ENCODE measurements around the gene KLHL2.
A peak's percentile ranks its signal among the peaks of the same experiment; 100 is the strongest.

Gene KLHL2

GRCh38 chr4:165185448-165185847 is 21.9 kb upstream of the KLHL2 start:
- H3K9ac ChIP-seq (ENCODE audit: low read length) = no peak overlapping the region
- H3K4me3 ChIP-seq (ENCODE audit: low read length) = no peak overlapping the region
- no peak for DNase-seq (ENCODE audit: low read depth)
- no peaks in the 10 kb centered on the region for H3K9me3 ChIP-seq (ENCODE audit: control insufficient read depth, low read length)
- no peaks in the 10 kb centered on the region for H3K27me3 ChIP-seq (replicated peaks; ENCODE audit: control insufficient read depth, insufficient read depth, low read length)
- no peaks in the 10 kb centered on the region for H3K4me1 ChIP-seq (ENCODE audit: control insufficient read depth, insufficient read depth, low read length)
- H3K36me3 ChIP-seq (ENCODE audit: control insufficient read depth, insufficient read depth, low read length, severe bottlenecking) = no peaks in the 10 kb centered on the region

GRCh38 chr4:165190591-165191347 is 16.6 kb upstream of the KLHL2 start:
- H3K4me1 ChIP-seq (ENCODE audit: control insufficient read depth, insufficient read depth, low read length) = peaks cover 6% of the 10 kb centered on the region
- no peaks in the 10 kb centered on the region for H3K36me3 ChIP-seq (ENCODE audit: control insufficient read depth, insufficient read depth, low read length, severe bottlenecking)
- no peak overlapping the region for H3K4me3 ChIP-seq (ENCODE audit: low read length)
- DNase-seq (ENCODE audit: low read depth) = peak; percentile 26
- H3K9ac ChIP-seq (ENCODE audit: low read length) = no peak overlapping the region
- H3K9me3 ChIP-seq (ENCODE audit: control insufficient read depth, low read length) = no peaks in the 10 kb centered on the region
- H3K27me3 ChIP-seq (replicated peaks; ENCODE audit: control insufficient read depth, insufficient read depth, low read length) = no peaks in the 10 kb centered on the region

- no peaks in the 10 kb centered on the region for H3K27me3 ChIP-seq (replicated peaks; ENCODE audit: control insufficient read depth, insufficient read depth, low read length)
- H3K9me3 ChIP-seq (ENCODE audit: control insufficient read depth, low read length) = no peaks in the 10 kb centered on the region
- H3K4me3 ChIP-seq (ENCODE audit: low read length) = no peak overlapping the region
- H3K9ac ChIP-seq (ENCODE audit: low read length) = no peak overlapping the region
- DNase-seq (ENCODE audit: low read depth) = no peak
- peaks cover 6% of the 10 kb centered on the region for H3K4me1 ChIP-seq (ENCODE audit: control insufficient read depth, insufficient read depth, low read length)
- no peaks in the 10 kb centered on the region for H3K36me3 ChIP-seq (ENCODE audit: control insufficient read depth, insufficient read depth, low read length, severe bottlenecking)
Observed at GRCh38 chr4:165191348-165191656, 16.1 kb upstream of the KLHL2 start.

GRCh38 chr4:165191814-165192499 is 15.4 kb upstream of the KLHL2 start:
- H3K4me1 ChIP-seq (ENCODE audit: control insufficient read depth, insufficient read depth, low read length) = peaks cover 6% of the 10 kb centered on the region
- no peak overlapping the region for H3K4me3 ChIP-seq (ENCODE audit: low read length)
- DNase-seq (ENCODE audit: low read depth) = no peak
- H3K36me3 ChIP-seq (ENCODE audit: control insufficient read depth, insufficient read depth, low read length, severe bottlenecking) = no peaks in the 10 kb centered on the region
- H3K9me3 ChIP-seq (ENCODE audit: control insufficient read depth, low read length) = no peaks in the 10 kb centered on the region
- H3K27me3 ChIP-seq (replicated peaks; ENCODE audit: control insufficient read depth, insufficient read depth, low read length) = no peaks in the 10 kb centered on the region
- no peak overlapping the region for H3K9ac ChIP-seq (ENCODE audit: low read length)

- Histone ChIP-seq H3K4me3 (ENCODE audit: low read length) (no peak overlapping the region), H3K9ac (ENCODE audit: low read length) (no peak overlapping the region), H3K9me3 (ENCODE audit: control insufficient read depth, low read length) (no peaks in the 10 kb centered on the region), H3K27me3 (replicated peaks; ENCODE audit: control insufficient read depth, insufficient read depth, low read length) (no peaks in the 10 kb centered on the region), H3K4me1 (ENCODE audit: control insufficient read depth, insufficient read depth, low read length) (peaks cover 6% of the 10 kb centered on the region), H3K36me3 (ENCODE audit: control insufficient read depth, insufficient read depth, low read length, severe bottlenecking) (no peaks in the 10 kb centered on the region)
- no peak for DNase-seq (ENCODE audit: low read depth)
Observed at GRCh38 chr4:165192500-165192898, 14.9 kb upstream of the KLHL2 start.

- no peak for DNase-seq (ENCODE audit: low read depth)
- H3K36me3 ChIP-seq (ENCODE audit: control insufficient read depth, insufficient read depth, low read length, severe bottlenecking) = no peaks in the 10 kb centered on the region
- no peaks in the 10 kb centered on the region for H3K27me3 ChIP-seq (replicated peaks; ENCODE audit: control insufficient read depth, insufficient read depth, low read length)
- H3K9me3 ChIP-seq (ENCODE audit: control insufficient read depth, low read length) = no peaks in the 10 kb centered on the region
- no peak overlapping the region for H3K9ac ChIP-seq (ENCODE audit: low read length)
- peaks cover 6% of the 10 kb centered on the region for H3K4me1 ChIP-seq (ENCODE audit: control insufficient read depth, insufficient read depth, low read length)
- no peak overlapping the region for H3K4me3 ChIP-seq (ENCODE audit: low read length)
Observed at GRCh38 chr4:165192956-165193355, 14.4 kb upstream of the KLHL2 start.

- H3K4me1 ChIP-seq (ENCODE audit: control insufficient read depth, insufficient read depth, low read length) = peaks cover 6% of the 10 kb centered on the region
- DNase-seq (ENCODE audit: low read depth) = no peak
- no peak overlapping the region for H3K4me3 ChIP-seq (ENCODE audit: low read length)
- no peaks in the 10 kb centered on the region for H3K27me3 ChIP-seq (replicated peaks; ENCODE audit: control insufficient read depth, insufficient read depth, low read length)
- no peaks in the 10 kb centered on the region for H3K36me3 ChIP-seq (ENCODE audit: control insufficient read depth, insufficient read depth, low read length, severe bottlenecking)
- H3K9me3 ChIP-seq (ENCODE audit: control insufficient read depth, low read length) = no peaks in the 10 kb centered on the region
- H3K9ac ChIP-seq (ENCODE audit: low read length) = no peak overlapping the region
Observed at GRCh38 chr4:165194368-165194767, 13.0 kb upstream of the KLHL2 start.

GRCh38 chr4:165198329-165198728 is 9.0 kb upstream of the KLHL2 start:
- no peak for DNase-seq (ENCODE audit: low read depth)
- no peaks in the 10 kb centered on the region for H3K36me3 ChIP-seq (ENCODE audit: control insufficient read depth, insufficient read depth, low read length, severe bottlenecking)

GRCh38 chr4:165199286-165199685 is 8.1 kb upstream of the KLHL2 start:
- Histone ChIP-seq H3K9ac (ENCODE audit: low read length) (no peak overlapping the region), H3K4me1 (ENCODE audit: control insufficient read depth, insufficient read depth, low read length) (peaks cover 21% of the 10 kb centered on the region), H3K27me3 (replicated peaks; ENCODE audit: control insufficient read depth, insufficient read depth, low read length) (no peaks in the 10 kb centered on the region), H3K4me3 (ENCODE audit: low read length) (no peak overlapping the region), H3K36me3 (ENCODE audit: control insufficient read depth, insufficient read depth, low read length, severe bottlenecking) (no peaks in the 10 kb centered on the region), H3K9me3 (ENCODE audit: control insufficient read depth, low read length) (no peaks in the 10 kb centered on the region)
- DNase-seq (ENCODE audit: low read depth) = peak; percentile 16

More at GRCh38 chr4:165198329-165198728, 9.0 kb upstream of the KLHL2 start:
- H3K9me3 ChIP-seq (ENCODE audit: control insufficient read depth, low read length) = no peaks in the 10 kb centered on the region
- H3K4me3 ChIP-seq (ENCODE audit: low read length) = no peak overlapping the region
- no peak overlapping the region for H3K9ac ChIP-seq (ENCODE audit: low read length)
- H3K27me3 ChIP-seq (replicated peaks; ENCODE audit: control insufficient read depth, insufficient read depth, low read length) = no peaks in the 10 kb centered on the region
- H3K4me1 ChIP-seq (ENCODE audit: control insufficient read depth, insufficient read depth, low read length) = peaks cover 15% of the 10 kb centered on the region

- no peak overlapping the region for H3K4me3 ChIP-seq (ENCODE audit: low read length)
- no peaks in the 10 kb centered on the region for H3K27me3 ChIP-seq (replicated peaks; ENCODE audit: control insufficient read depth, insufficient read depth, low read length)
- peaks cover 23% of the 10 kb centered on the region for H3K4me1 ChIP-seq (ENCODE audit: control insufficient read depth, insufficient read depth, low read length)
- no peaks in the 10 kb centered on the region for H3K9me3 ChIP-seq (ENCODE audit: control insufficient read depth, low read length)
- DNase-seq (ENCODE audit: low read depth) = peak; percentile 67
- no peak overlapping the region for H3K9ac ChIP-seq (ENCODE audit: low read length)
- no peaks in the 10 kb centered on the region for H3K36me3 ChIP-seq (ENCODE audit: control insufficient read depth, insufficient read depth, low read length, severe bottlenecking)
Observed at GRCh38 chr4:165199722-165200121, 7.6 kb upstream of the KLHL2 start.

GRCh38 chr4:165201806-165202205 is 5.6 kb upstream of the KLHL2 start:
- no peaks in the 10 kb centered on the region for H3K9me3 ChIP-seq (ENCODE audit: control insufficient read depth, low read length)
- no peaks in the 10 kb centered on the region for H3K36me3 ChIP-seq (ENCODE audit: control insufficient read depth, insufficient read depth, low read length, severe bottlenecking)
- H3K27me3 ChIP-seq (replicated peaks; ENCODE audit: control insufficient read depth, insufficient read depth, low read length) = no peaks in the 10 kb centered on the region
- no peak overlapping the region for H3K4me3 ChIP-seq (ENCODE audit: low read length)
- peaks cover 27% of the 10 kb centered on the region for H3K4me1 ChIP-seq (ENCODE audit: control insufficient read depth, insufficient read depth, low read length)
- no peak overlapping the region for H3K9ac ChIP-seq (ENCODE audit: low read length)
- peak; percentile 82 for DNase-seq (ENCODE audit: low read depth)

All from adipocyte (in vitro differentiated cells).